K562 (cell line): Measurements from ENCODE around the gene ADAM8. TPM values are rescaled to one million over a fixed set of nuclear protein-coding genes. Genes with fewer than 3 reads are reported as not detected.

Experiments
- ARID3B ChIP-seq: fragments of 250-450 bp; sonication (Bioruptor Pico); IDR thresholded peaks from 2 replicates; pipeline ENCODE4 v1.4.0; 2020; ENCODE audit warnings: borderline replicate concordance
- CEBPG ChIP-seq, 3 experiments: fragments of 200-800 bp in 1 of 3; sonication (Bioruptor generic) in 1 of 3; sonication (generic) in 1 of 3; formaldehyde crosslinking in 1 of 3; IDR thresholded peaks in 2 of 3; conservative IDR thresholded peaks in 1 of 3; 2 replicates each; pipeline versions ENCODE4 v1.6.1 to v1.8.0; 2016 to 2022; ENCODE audit warnings: missing compliant biosample characterization in 2 of 3, missing genetic modification characterization in 2 of 3, mild to moderate bottlenecking in 1 of 3, missing genetic modification reagents in 1 of 3
- CREBBP ChIP-seq: IDR thresholded peaks from one replicate; pipeline ENCODE4 v1.6.1; 2012; ENCODE audit warnings: low read depth, mild to moderate bottlenecking, control low read depth, inconsistent platforms, low read length
- CTCFL ChIP-seq: IDR thresholded peaks from 2 replicates; pipeline ENCODE4 v1.6.1; 2011; ENCODE audit warnings: borderline replicate concordance, low read depth, mild to moderate bottlenecking, moderate library complexity, low read length; ENCODE audit not compliant: insufficient read depth, poor library complexity, severe bottlenecking
- DACH1 ChIP-seq: fragments of 450-650 bp; IDR thresholded peaks from 2 replicates; pipeline ENCODE4 v1.6.1; 2018; ENCODE audit not compliant: partially characterized antibody
- ETV5 ChIP-seq: sonication (generic); formaldehyde crosslinking; IDR thresholded peaks from 2 replicates; pipeline ENCODE4 v1.4.0; 2020; ENCODE audit warnings: low read depth, mild to moderate bottlenecking, missing genetic modification reagents
- HDAC1 ChIP-seq, 2 experiments: fragments of 450-650 bp; IDR thresholded peaks; 2 replicates each; pipeline ENCODE4 v1.6.1; 2016 to 2017; ENCODE audit warnings: inconsistent platforms in 1 of 2, mild to moderate bottlenecking in 1 of 2, moderate library complexity in 1 of 2
- HNRNPH1 ChIP-seq: fragments of 200-400 bp; formaldehyde crosslinking; optimal IDR thresholded peaks from 2 replicates; pipeline ENCODE3; 2017; ENCODE audit warnings: low read depth, mild to moderate bottlenecking, low read length, moderate library complexity
- KAT7 ChIP-seq: sonication (generic); formaldehyde crosslinking; IDR thresholded peaks from 2 replicates; pipeline ENCODE4 v1.8.0; 2022; ENCODE audit warnings: missing genetic modification reagents, mild to moderate bottlenecking, borderline replicate concordance
- KLF1 ChIP-seq: fragments of 450-650 bp; IDR thresholded peaks from 2 replicates; pipeline ENCODE4 v1.6.1; 2016; ENCODE audit warnings: missing genetic modification characterization, missing compliant biosample characterization
- LARP7 ChIP-seq: fragments of 450-650 bp; IDR thresholded peaks from 2 replicates; pipeline ENCODE4 v1.6.1; 2016
- LEF1 ChIP-seq: fragments of 450-650 bp; IDR thresholded peaks from 2 replicates; pipeline ENCODE4 v1.6.1; 2016; ENCODE audit warnings: mild to moderate bottlenecking
- PHF21A ChIP-seq: fragments of 450-650 bp; IDR thresholded peaks from 2 replicates; pipeline ENCODE4 v1.6.1; 2017; ENCODE audit warnings: low read depth, borderline replicate concordance
- U2AF1 ChIP-seq: fragments of 200-400 bp; formaldehyde crosslinking; optimal IDR thresholded peaks from 2 replicates; pipeline ENCODE3; 2017; ENCODE audit warnings: mild to moderate bottlenecking, low read depth, low read length, moderate library complexity
- ZFPM2 ChIP-seq: fragments of 250-450 bp; sonication (Bioruptor Pico); IDR thresholded peaks from 2 replicates; pipeline ENCODE4 v1.5.1; 2022; ENCODE audit warnings: mild to moderate bottlenecking
- polyA plus RNA-seq, 8 experiments: library from polyadenylated mRNA; depleted of rRNA in 4 of 8; stranded (reverse) in 5 of 8; unstranded in 3 of 8; fragments of >200 nt; fragmentation: Nextera tagmentation in 2 of 8; fragmentation: Illumina TruSeq in 1 of 8; extraction: Ambion mirVana in 2 of 8; extraction: Trizol in 1 of 8; gene quantifications; 2 replicates each; pipeline versions ENCODE4 v1.2.1 to v1.2.3, GENCODE V29; 2011 to 2014; ENCODE audit warnings: inconsistent platforms in 1 of 8, missing spikeins in 1 of 8
- total RNA-seq, 7 experiments: library from RNA; depleted of rRNA in 6 of 7; stranded (reverse); fragments of >200 nt in 6 of 7; fragmentation: Illumina TruSeq in 2 of 7; extraction: Trizol in 2 of 7; gene quantifications; 2 replicates each; pipeline versions ENCODE4 v1.2.1 to v1.2.3, GENCODE V29; 2011 to 2021; ENCODE audit warnings: low replicate concordance in 1 of 7
- TF ChIP-seq, protein P1 (sequence below): fragments of 450-650 bp; IDR thresholded peaks from 2 replicates; pipeline ENCODE4 v1.6.1; 2018; ENCODE audit not compliant: partially characterized antibody
- TF ChIP-seq, protein P2 (sequence below), 2 experiments: fragments of 200-800 bp in 1 of 2; sonication (Bioruptor generic) in 1 of 2; sonication (generic) in 1 of 2; formaldehyde crosslinking in 1 of 2; IDR thresholded peaks in 1 of 2; conservative IDR thresholded peaks in 1 of 2; 2 replicates each; pipeline versions ENCODE4 v1.5.0 to v1.6.1; 2016 to 2020; ENCODE audit warnings: missing compliant biosample characterization in 1 of 2, missing genetic modification characterization in 1 of 2, missing genetic modification reagents in 1 of 2

Gene ADAM8
- total and polyA plus RNA-seq, 9 of the 15 experiments (the other 6 are each of a cell fraction or from before 2014, with no cell fraction given): 0.07 to 7.0 (median 1.1) TPM

GRCh38 chr10:133318494-133319127, 41.9 kb upstream of the ADAM8 start (continued):
- TF ChIP-seq ZFPM2 (no peak), KAT7 (CRISPR knock-in tag) (no peak), CTCFL (peak; percentile 71), HNRNPH1 (no peak), CEBPG (CRISPR knock-in tag; IDR thresholded peaks at IDR 0.05) (no peak), CEBPG (tag; conservative IDR thresholded peaks at IDR 0.05 in 1 of 2, IDR thresholded peaks at IDR 0.05 in 1 of 2) (no peak), U2AF1 (no peak), DACH1 (no peak), LARP7 (no peak), KLF1 (tag) (no peak), PHF21A (no peak), HDAC1 (IDR thresholded peaks at IDR 0.05) (no peak), ARID3B (CRISPR knock-in tag) (no peak), CREBBP (no peak), LEF1 (no peak), ETV5 (no peak)
- TF ChIP-seq, protein P1, sequence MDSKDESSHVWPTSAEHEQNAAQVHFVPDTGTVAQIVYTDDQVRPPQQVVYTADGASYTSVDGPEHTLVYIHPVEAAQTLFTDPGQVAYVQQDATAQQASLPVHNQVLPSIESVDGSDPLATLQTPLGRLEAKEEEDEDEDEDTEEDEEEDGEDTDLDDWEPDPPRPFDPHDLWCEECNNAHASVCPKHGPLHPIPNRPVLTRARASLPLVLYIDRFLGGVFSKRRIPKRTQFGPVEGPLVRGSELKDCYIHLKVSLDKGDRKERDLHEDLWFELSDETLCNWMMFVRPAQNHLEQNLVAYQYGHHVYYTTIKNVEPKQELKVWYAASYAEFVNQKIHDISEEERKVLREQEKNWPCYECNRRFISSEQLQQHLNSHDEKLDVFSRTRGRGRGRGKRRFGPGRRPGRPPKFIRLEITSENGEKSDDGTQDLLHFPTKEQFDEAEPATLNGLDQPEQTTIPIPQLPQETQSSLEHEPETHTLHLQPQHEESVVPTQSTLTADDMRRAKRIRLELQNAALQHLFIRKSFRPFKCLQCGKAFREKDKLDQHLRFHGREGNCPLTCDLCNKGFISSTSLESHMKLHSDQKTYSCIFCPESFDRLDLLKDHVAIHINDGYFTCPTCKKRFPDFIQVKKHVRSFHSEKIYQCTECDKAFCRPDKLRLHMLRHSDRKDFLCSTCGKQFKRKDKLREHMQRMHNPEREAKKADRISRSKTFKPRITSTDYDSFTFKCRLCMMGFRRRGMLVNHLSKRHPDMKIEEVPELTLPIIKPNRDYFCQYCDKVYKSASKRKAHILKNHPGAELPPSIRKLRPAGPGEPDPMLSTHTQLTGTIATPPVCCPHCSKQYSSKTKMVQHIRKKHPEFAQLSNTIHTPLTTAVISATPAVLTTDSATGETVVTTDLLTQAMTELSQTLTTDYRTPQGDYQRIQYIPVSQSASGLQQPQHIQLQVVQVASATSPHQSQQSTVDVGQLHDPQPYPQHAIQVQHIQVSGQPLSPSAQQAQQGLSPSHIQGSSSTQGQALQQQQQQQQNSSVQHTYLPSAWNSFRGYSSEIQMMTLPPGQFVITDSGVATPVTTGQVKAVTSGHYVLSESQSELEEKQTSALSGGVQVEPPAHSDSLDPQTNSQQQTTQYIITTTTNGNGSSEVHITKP: peak; percentile 85
- TF ChIP-seq, protein P2, sequence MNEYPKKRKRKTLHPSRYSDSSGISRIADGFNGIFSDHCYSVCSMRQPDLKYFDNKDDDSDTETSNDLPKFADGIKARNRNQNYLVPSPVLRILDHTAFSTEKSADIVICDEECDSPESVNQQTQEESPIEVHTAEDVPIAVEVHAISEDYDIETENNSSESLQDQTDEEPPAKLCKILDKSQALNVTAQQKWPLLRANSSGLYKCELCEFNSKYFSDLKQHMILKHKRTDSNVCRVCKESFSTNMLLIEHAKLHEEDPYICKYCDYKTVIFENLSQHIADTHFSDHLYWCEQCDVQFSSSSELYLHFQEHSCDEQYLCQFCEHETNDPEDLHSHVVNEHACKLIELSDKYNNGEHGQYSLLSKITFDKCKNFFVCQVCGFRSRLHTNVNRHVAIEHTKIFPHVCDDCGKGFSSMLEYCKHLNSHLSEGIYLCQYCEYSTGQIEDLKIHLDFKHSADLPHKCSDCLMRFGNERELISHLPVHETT (CRISPR knock-in tag; conservative IDR thresholded peaks at IDR 0.05 in 1 of 2, IDR thresholded peaks at IDR 0.05 in 1 of 2): no peak
